WTC11 (cell line): ENCODE results near the gene ABHD4.

Experiments
- KAT7 ChIP-seq: sonication (generic); formaldehyde crosslinking; IDR thresholded peaks from 2 replicates; pipeline ENCODE4 v1.8.1; 2023; ENCODE audit warnings: missing genetic modification reagents, mild to moderate bottlenecking, borderline replicate concordance
- RELA ChIP-seq: sonication (generic); formaldehyde crosslinking; IDR thresholded peaks from 2 replicates; pipeline ENCODE4 v1.8.1; 2022; ENCODE audit warnings: missing genetic modification reagents, mild to moderate bottlenecking, borderline replicate concordance
- ZMAT4 ChIP-seq: fragments of 250-450 bp; sonication (Bioruptor Pico); IDR thresholded peaks from 2 replicates; pipeline ENCODE4 v1.9.0; 2021; ENCODE audit warnings: mild to moderate bottlenecking
- TF ChIP-seq, protein P1 (sequence below): fragments of 200-600 bp; IDR thresholded peaks from 2 replicates; pipeline ENCODE4 v1.8.0; 2022; ENCODE audit warnings: antibody characterized with exemption
- TF ChIP-seq, protein P2 (sequence below): sonication (generic); formaldehyde crosslinking; IDR thresholded peaks from 2 replicates; pipeline ENCODE4 v1.8.0; 2022; ENCODE audit warnings: mild to moderate bottlenecking, missing genetic modification reagents
- TF ChIP-seq, protein P3 (sequence below): sonication (generic); formaldehyde crosslinking; IDR thresholded peaks from 2 replicates; pipeline ENCODE4 v1.8.0; 2022; ENCODE audit warnings: mild to moderate bottlenecking, missing genetic modification reagents

DNA sequence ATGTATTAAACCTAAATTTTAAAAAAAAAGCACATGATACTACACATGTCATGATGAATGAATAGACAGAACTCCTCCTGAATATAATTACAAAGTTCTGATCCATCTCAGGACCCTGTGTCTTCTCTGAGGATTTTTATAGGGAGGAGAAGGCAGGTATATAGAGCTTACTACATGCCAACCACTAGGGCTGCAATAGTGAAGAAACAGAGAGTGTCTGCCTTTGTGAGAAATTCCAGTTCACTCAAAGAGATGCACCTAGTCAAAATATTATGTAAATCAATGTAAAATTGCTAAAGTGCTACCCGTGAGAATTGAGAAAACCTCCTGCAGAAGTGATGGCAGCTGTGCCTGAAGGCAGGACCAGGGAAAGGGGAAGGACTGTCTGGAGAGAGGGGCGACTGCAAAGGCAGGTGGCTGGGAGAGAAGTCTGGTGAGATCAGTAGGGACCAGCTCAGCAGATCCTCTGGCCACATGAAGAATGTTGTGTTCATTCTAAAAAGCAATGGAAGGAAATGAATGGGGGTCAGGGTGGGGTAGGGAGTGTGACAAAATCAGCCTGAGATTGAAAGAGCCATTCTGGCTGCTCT is 15.1 kb downstream of the ABHD4 start:
- TF ChIP-seq, protein P1, sequence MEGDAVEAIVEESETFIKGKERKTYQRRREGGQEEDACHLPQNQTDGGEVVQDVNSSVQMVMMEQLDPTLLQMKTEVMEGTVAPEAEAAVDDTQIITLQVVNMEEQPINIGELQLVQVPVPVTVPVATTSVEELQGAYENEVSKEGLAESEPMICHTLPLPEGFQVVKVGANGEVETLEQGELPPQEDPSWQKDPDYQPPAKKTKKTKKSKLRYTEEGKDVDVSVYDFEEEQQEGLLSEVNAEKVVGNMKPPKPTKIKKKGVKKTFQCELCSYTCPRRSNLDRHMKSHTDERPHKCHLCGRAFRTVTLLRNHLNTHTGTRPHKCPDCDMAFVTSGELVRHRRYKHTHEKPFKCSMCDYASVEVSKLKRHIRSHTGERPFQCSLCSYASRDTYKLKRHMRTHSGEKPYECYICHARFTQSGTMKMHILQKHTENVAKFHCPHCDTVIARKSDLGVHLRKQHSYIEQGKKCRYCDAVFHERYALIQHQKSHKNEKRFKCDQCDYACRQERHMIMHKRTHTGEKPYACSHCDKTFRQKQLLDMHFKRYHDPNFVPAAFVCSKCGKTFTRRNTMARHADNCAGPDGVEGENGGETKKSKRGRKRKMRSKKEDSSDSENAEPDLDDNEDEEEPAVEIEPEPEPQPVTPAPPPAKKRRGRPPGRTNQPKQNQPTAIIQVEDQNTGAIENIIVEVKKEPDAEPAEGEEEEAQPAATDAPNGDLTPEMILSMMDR = no peak
- TF ChIP-seq ZMAT4 (CRISPR knock-in tag) (no peak), KAT7 (CRISPR knock-in tag) (no peak), RELA (CRISPR knock-in tag) (no peak)
- TF ChIP-seq, protein P2, sequence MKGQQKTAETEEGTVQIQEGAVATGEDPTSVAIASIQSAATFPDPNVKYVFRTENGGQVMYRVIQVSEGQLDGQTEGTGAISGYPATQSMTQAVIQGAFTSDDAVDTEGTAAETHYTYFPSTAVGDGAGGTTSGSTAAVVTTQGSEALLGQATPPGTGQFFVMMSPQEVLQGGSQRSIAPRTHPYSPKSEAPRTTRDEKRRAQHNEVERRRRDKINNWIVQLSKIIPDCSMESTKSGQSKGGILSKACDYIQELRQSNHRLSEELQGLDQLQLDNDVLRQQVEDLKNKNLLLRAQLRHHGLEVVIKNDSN (CRISPR knock-in tag) = no peak
- TF ChIP-seq, protein P3, sequence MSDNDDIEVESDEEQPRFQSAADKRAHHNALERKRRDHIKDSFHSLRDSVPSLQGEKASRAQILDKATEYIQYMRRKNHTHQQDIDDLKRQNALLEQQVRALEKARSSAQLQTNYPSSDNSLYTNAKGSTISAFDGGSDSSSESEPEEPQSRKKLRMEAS (CRISPR knock-in tag) = no peak
